Chondrocyte (in vitro differentiated cells): ENCODE data around the gene LRCH1. TPM values are rescaled to one million over a fixed set of nuclear protein-coding genes. Genes with fewer than 3 reads are reported as not detected.

Experiments
- DNase-seq: peaks from one replicate; pipeline ENCODE4 v3.0.0; 2021; ENCODE audit warnings: mixed read lengths, low spot score
- H3K27ac Mint-ChIP-seq: one replicate; pipeline ENCODE4 v1.8.0; 2021; ENCODE audit warnings: mild to moderate bottlenecking, moderate library complexity, mixed read lengths; ENCODE audit not compliant: unreplicated experiment
- H3K27me3 Mint-ChIP-seq: 2 replicates; pipeline ENCODE4 v1.8.0; 2021; ENCODE audit warnings: low read depth, mixed read lengths
- H3K36me3 Mint-ChIP-seq: 2 replicates; pipeline ENCODE4 v1.8.0; 2021; ENCODE audit warnings: low read depth, mixed read lengths
- H3K4me1 Mint-ChIP-seq: 2 replicates; pipeline ENCODE4 v1.8.0; 2021; ENCODE audit warnings: low read depth, mild to moderate bottlenecking, mixed read lengths
- H3K4me3 Mint-ChIP-seq: one replicate; pipeline ENCODE4 v1.8.0; 2021; ENCODE audit warnings: mild to moderate bottlenecking, moderate library complexity, mixed read lengths; ENCODE audit not compliant: unreplicated experiment
- H3K9me3 Mint-ChIP-seq: 2 replicates; pipeline ENCODE4 v1.8.0; 2021; ENCODE audit warnings: low read depth, mixed read lengths
- total RNA-seq: library from RNA; stranded (reverse); gene quantifications from 3 replicates; pipeline ENCODE4 v1.2.1, GENCODE V29; 2021
- TF ChIP-seq, protein P1 (sequence below): fragments of 200-600 bp; sonication (generic); IDR thresholded peaks from 2 replicates; pipeline ENCODE4 v1.5.0; 2021; ENCODE audit warnings: antibody characterized with exemption, mild to moderate bottlenecking, moderate library complexity

LRCH1 gene
- total RNA-seq, 1 donor from 2014 or later, result 14.4 TPM

GRCh38 chr13:46604226-46604990, 51.4 kb downstream of the LRCH1 start:
- H3K4me3 Mint-ChIP-seq, result no peak overlapping the region

GRCh38 chr13:46605076-46605824, 52.3 kb downstream of the LRCH1 start:
- Mint-ChIP-seq H3K36me3 (no peaks in the 10 kb centered on the region), H3K27ac (no peak overlapping the region), H3K4me3 (no peak overlapping the region), H3K4me1 (peaks cover 57% of the 10 kb centered on the region), H3K9me3 (no peaks in the 10 kb centered on the region), H3K27me3 (no peaks in the 10 kb centered on the region)
- TF ChIP-seq, protein P1, sequence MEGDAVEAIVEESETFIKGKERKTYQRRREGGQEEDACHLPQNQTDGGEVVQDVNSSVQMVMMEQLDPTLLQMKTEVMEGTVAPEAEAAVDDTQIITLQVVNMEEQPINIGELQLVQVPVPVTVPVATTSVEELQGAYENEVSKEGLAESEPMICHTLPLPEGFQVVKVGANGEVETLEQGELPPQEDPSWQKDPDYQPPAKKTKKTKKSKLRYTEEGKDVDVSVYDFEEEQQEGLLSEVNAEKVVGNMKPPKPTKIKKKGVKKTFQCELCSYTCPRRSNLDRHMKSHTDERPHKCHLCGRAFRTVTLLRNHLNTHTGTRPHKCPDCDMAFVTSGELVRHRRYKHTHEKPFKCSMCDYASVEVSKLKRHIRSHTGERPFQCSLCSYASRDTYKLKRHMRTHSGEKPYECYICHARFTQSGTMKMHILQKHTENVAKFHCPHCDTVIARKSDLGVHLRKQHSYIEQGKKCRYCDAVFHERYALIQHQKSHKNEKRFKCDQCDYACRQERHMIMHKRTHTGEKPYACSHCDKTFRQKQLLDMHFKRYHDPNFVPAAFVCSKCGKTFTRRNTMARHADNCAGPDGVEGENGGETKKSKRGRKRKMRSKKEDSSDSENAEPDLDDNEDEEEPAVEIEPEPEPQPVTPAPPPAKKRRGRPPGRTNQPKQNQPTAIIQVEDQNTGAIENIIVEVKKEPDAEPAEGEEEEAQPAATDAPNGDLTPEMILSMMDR, result no peak
- no peak for DNase-seq

More at GRCh38 chr13:46604226-46604990, 51.4 kb downstream of the LRCH1 start:
- no peaks in the 10 kb centered on the region for H3K9me3 Mint-ChIP-seq
- TF ChIP-seq, protein P1, result no peak
- H3K4me1 Mint-ChIP-seq, result peaks cover 60% of the 10 kb centered on the region
- H3K27me3 Mint-ChIP-seq, result no peaks in the 10 kb centered on the region
- no peak overlapping the region for H3K27ac Mint-ChIP-seq
- DNase-seq, result no peak
- H3K36me3 Mint-ChIP-seq, result no peaks in the 10 kb centered on the region

DNA sequence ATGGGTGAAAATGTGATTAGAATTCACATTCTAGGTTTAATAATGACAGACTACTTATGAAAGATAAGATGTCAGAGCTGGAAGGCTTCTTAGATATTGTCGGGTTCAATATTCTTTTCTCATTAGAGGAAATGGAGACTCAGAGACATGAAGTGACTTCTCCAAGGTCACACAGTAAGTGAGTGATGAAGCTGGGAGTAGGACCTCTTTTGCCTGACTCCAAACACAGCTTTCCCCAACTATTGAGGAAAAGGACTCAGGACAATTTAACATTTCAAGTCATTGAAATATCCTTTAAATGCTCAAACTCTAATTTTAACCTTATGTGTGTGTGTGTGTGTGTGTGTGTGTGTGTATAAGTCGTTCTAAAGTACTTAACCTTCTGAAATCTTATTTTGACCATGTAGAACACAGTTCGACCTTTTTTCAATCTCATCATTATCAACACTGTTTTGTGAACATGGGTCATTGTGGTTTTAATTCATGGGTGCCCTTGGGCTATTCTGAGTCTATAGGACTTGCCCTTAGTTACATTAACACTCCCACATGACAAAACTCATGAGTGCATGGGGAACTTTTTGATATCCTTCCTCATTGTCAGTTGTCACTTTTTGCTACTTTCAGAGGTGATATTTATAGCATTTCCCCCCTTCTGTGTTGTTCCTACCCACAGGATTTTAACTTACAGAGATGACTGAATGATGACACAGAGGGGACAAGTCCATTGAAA, 53.0 kb downstream of the LRCH1 start:
- Mint-ChIP-seq H3K27ac (no peak overlapping the region), H3K9me3 (no peaks in the 10 kb centered on the region), H3K36me3 (no peaks in the 10 kb centered on the region), H3K4me3 (no peak overlapping the region), H3K4me1 (peaks cover 50% of the 10 kb centered on the region), H3K27me3 (no peaks in the 10 kb centered on the region)
- TF ChIP-seq, protein P1, result no peak
- DNase-seq, result no peak

DNA sequence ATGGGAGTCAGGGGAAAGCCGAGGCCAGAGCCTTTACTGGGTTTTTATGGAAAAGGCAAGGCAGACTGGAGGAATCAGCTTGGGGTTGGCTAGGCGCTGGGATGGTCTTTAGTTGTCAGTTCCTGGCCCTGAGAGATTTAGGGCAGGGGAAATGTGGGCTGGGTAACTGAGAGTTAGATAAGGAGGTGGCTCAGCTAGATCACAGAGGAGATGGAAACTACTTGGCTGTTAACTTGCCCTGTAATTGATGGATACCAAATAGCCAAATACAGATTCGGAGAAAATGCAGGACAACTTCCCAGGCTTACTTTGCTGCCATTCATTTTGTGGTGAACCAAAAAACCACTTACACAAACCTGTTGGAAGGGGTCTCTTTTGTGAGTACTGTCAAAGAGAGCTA, 54.0 kb downstream of the LRCH1 start:
- H3K4me1 Mint-ChIP-seq, result peaks cover 47% of the 10 kb centered on the region
- no peak for DNase-seq
- H3K9me3 Mint-ChIP-seq, result no peaks in the 10 kb centered on the region
- no peaks in the 10 kb centered on the region for H3K27me3 Mint-ChIP-seq
- no peak overlapping the region for H3K4me3 Mint-ChIP-seq
- no peaks in the 10 kb centered on the region for H3K36me3 Mint-ChIP-seq
- peak overlapping the region; percentile 34 for H3K27ac Mint-ChIP-seq
- TF ChIP-seq, protein P1, result no peak
